K562 (cell line): ENCODE measurements around the gene IL17RB. TPM values are rescaled to one million over a fixed set of nuclear protein-coding genes. Genes with fewer than 3 reads are reported as not detected.

Source experiments
- BRF2 ChIP-seq: IDR thresholded peaks from 3 replicates; pipeline ENCODE4 v1.6.1; 2011; ENCODE audit warnings: borderline replicate concordance, mild to moderate bottlenecking; ENCODE audit not compliant: insufficient read length, insufficient read depth
- CC2D1A ChIP-seq: fragments of 450-650 bp; IDR thresholded peaks from 2 replicates; pipeline ENCODE4 v1.6.1; 2017; ENCODE audit warnings: mild to moderate bottlenecking
- ELF4 ChIP-seq: fragments of 450-650 bp; formaldehyde crosslinking; IDR thresholded peaks from 2 replicates; pipeline ENCODE4 v1.4.0; 2022; ENCODE audit warnings: missing genetic modification characterization
- FOXO4 ChIP-seq: fragments of 450-650 bp; formaldehyde crosslinking; IDR thresholded peaks from 2 replicates; pipeline ENCODE4 v1.4.0; 2020; ENCODE audit warnings: mild to moderate bottlenecking, moderate library complexity
- HLTF ChIP-seq: fragments of 450-650 bp; IDR thresholded peaks from 2 replicates; pipeline ENCODE4 v1.6.1; 2016
- LCOR ChIP-seq: sonication (generic); formaldehyde crosslinking; IDR thresholded peaks from 2 replicates; pipeline ENCODE4 v1.8.0; 2022; ENCODE audit warnings: mild to moderate bottlenecking, missing genetic modification reagents
- MEIS2 ChIP-seq: fragments of 450-650 bp; IDR thresholded peaks from 2 replicates; pipeline ENCODE4 v1.6.1; 2014; ENCODE audit warnings: mild to moderate bottlenecking; ENCODE audit not compliant: partially characterized antibody
- NCOR1 ChIP-seq: fragments of 450-650 bp; IDR thresholded peaks from 2 replicates; pipeline ENCODE4 v1.6.1; 2016; ENCODE audit warnings: mild to moderate bottlenecking, moderate library complexity
- PATZ1 ChIP-seq: fragments of 250-450 bp; sonication (Bioruptor Pico); IDR thresholded peaks from 2 replicates; pipeline ENCODE4 v1.5.0; 2020; ENCODE audit warnings: mild to moderate bottlenecking, borderline replicate concordance
- RBM15 ChIP-seq: fragments of 200-400 bp; formaldehyde crosslinking; IDR thresholded peaks from 2 replicates; pipeline ENCODE4 v1.6.1; 2018; ENCODE audit warnings: mild to moderate bottlenecking, low read length, moderate library complexity; ENCODE audit not compliant: insufficient read depth
- THAP7 ChIP-seq: fragments of 250-450 bp; sonication (Bioruptor Pico); IDR thresholded peaks from 2 replicates; pipeline ENCODE4 v1.5.0; 2021
- ZBTB2 ChIP-seq: fragments of 450-650 bp; IDR thresholded peaks from 2 replicates; pipeline ENCODE4 v1.6.1; 2016; ENCODE audit warnings: antibody characterized with exemption
- ZFP30 ChIP-seq: fragments of 250-450 bp; sonication (Bioruptor Pico); IDR thresholded peaks from 2 replicates; pipeline ENCODE4 v1.8.0; 2022; ENCODE audit warnings: moderate library complexity, mild to moderate bottlenecking, inconsistent platforms, borderline replicate concordance
- ZNF165 ChIP-seq: fragments of 250-450 bp; sonication (Bioruptor Pico); IDR thresholded peaks from 2 replicates; pipeline ENCODE4 v1.4.0; 2020; ENCODE audit warnings: borderline replicate concordance
- polyA plus RNA-seq, 8 experiments: library from polyadenylated mRNA; depleted of rRNA in 4 of 8; stranded (reverse) in 5 of 8; unstranded in 3 of 8; fragments of >200 nt; fragmentation: Nextera tagmentation in 2 of 8; fragmentation: Illumina TruSeq in 1 of 8; extraction: Ambion mirVana in 2 of 8; extraction: Trizol in 1 of 8; gene quantifications; 2 replicates each; pipeline versions ENCODE4 v1.2.1 to v1.2.3, GENCODE V29; 2011 to 2014; ENCODE audit warnings: inconsistent platforms in 1 of 8, missing spikeins in 1 of 8
- total RNA-seq, 7 experiments: library from RNA; depleted of rRNA in 6 of 7; stranded (reverse); fragments of >200 nt in 6 of 7; fragmentation: Illumina TruSeq in 2 of 7; extraction: Trizol in 2 of 7; gene quantifications; 2 replicates each; pipeline versions ENCODE4 v1.2.1 to v1.2.3, GENCODE V29; 2011 to 2021; ENCODE audit warnings: low replicate concordance in 1 of 7
- TF ChIP-seq, protein P1 (sequence below): conservative IDR thresholded peaks from 2 replicates; pipeline ENCODE4 v1.6.1; 2011; ENCODE audit warnings: low read depth, mild to moderate bottlenecking, low read length; ENCODE audit not compliant: control insufficient read depth

Gene IL17RB
- total and polyA plus RNA-seq, 9 of the 15 experiments (the other 6 are each of a cell fraction or from before 2014, with no cell fraction given): 1.1 to 4.1 (median 1.7) TPM

GRCh38 chr3:53888232-53888631, 41.9 kb downstream of the IL17RB start (continued):
- TF ChIP-seq MEIS2 (peak; percentile 63), HLTF (no peak), FOXO4 (no peak), ZBTB2 (no peak), ELF4 (CRISPR knock-in tag) (no peak), LCOR (no peak), CC2D1A (no peak), BRF2 (no peak), THAP7 (CRISPR knock-in tag) (no peak), PATZ1 (no peak), NCOR1 (0 out of 2 replicates have a peak, but pooled peaks have one; percentile 20), RBM15 (no peak), ZFP30 (CRISPR knock-in tag) (no peak), ZNF165 (no peak)
- TF ChIP-seq, protein P1, sequence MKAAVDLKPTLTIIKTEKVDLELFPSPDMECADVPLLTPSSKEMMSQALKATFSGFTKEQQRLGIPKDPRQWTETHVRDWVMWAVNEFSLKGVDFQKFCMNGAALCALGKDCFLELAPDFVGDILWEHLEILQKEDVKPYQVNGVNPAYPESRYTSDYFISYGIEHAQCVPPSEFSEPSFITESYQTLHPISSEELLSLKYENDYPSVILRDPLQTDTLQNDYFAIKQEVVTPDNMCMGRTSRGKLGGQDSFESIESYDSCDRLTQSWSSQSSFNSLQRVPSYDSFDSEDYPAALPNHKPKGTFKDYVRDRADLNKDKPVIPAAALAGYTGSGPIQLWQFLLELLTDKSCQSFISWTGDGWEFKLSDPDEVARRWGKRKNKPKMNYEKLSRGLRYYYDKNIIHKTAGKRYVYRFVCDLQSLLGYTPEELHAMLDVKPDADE: no peak
